PFSK-1 (cell line): Measurements from ENCODE around the gene TPM3.

Source experiments
- FOXP2 ChIP-seq: optimal IDR thresholded peaks from 2 replicates; pipeline ENCODE3; 2011; ENCODE audit warnings: borderline replicate concordance, control low read depth, inconsistent platforms; ENCODE audit not compliant: insufficient read depth; ENCODE audit errors: extremely low read length, extremely low read depth
- POLR2AphosphoS5 ChIP-seq: IDR thresholded peaks from 2 replicates; pipeline ENCODE4 v1.6.1; 2012; ENCODE audit warnings: low read depth, mild to moderate bottlenecking, control low read depth, low read length, moderate library complexity
- REST ChIP-seq, 2 experiments: IDR thresholded peaks; 2 replicates each; pipeline versions ENCODE4 v1.6.1 to v1.8.0; 2011 to 2012; ENCODE audit warnings: low read depth in 2 of 2, low read length in 2 of 2, control low read depth in 1 of 2, inconsistent platforms in 1 of 2, mild to moderate bottlenecking in 1 of 2, moderate library complexity in 1 of 2; ENCODE audit not compliant: insufficient read depth in 1 of 2
- SIN3A ChIP-seq: IDR thresholded peaks from 2 replicates; pipeline ENCODE4 v1.6.1; 2012; ENCODE audit warnings: mild to moderate bottlenecking, low read length, moderate library complexity, borderline replicate concordance; ENCODE audit not compliant: insufficient read depth
- TAF1 ChIP-seq: IDR thresholded peaks from 2 replicates; pipeline ENCODE4 v1.6.1; 2012; ENCODE audit warnings: low read length, control low read depth, borderline replicate concordance; ENCODE audit not compliant: insufficient read depth

TPM3 gene

GRCh38 chr1:154157520-154158306 is 34.2 kb downstream of the TPM3 start:
- no peak for TF ChIP-seq TAF1
- TF ChIP-seq SIN3A: no peak
- TF ChIP-seq REST (IDR thresholded peaks at IDR 0.05; ENCODE audit: insufficient read depth in 1 of 2, low read depth in 2 of 2, low read length in 2 of 2): no peak
- TF ChIP-seq POLR2AphosphoS5: no peak
- TF ChIP-seq FOXP2: no peak

GRCh38 chr1:154155251-154155650 is 36.6 kb downstream of the TPM3 start:
- TF ChIP-seq FOXP2: no peak
- TF ChIP-seq POLR2AphosphoS5: no peak
- no peak for TF ChIP-seq TAF1
- no peak for TF ChIP-seq SIN3A
- no peak for TF ChIP-seq REST (IDR thresholded peaks at IDR 0.05; ENCODE audit: insufficient read depth in 1 of 2, low read depth in 2 of 2, low read length in 2 of 2)

GRCh38 chr1:154154534-154155191 is 37.2 kb downstream of the TPM3 start, which contains the start of gene NUP210L:
NUP210L (minus strand) TSS chr1:154155073.
- TF ChIP-seq SIN3A: no peak
- TF ChIP-seq TAF1: no peak
- TF ChIP-seq REST (IDR thresholded peaks at IDR 0.05; ENCODE audit: insufficient read depth in 1 of 2, low read depth in 2 of 2, low read length in 2 of 2): no peak
- TF ChIP-seq FOXP2: peak; percentile 28

GRCh38 chr1:154154053-154154452 is 37.8 kb downstream of the TPM3 start:
- TF ChIP-seq FOXP2 (no peak), SIN3A (no peak), TAF1 (no peak), REST (IDR thresholded peaks at IDR 0.05; ENCODE audit: insufficient read depth in 1 of 2, low read depth in 2 of 2, low read length in 2 of 2) (no peak), POLR2AphosphoS5 (no peak)
